NCI-H1436 treated with DMSO at 0.1 percent for 48 hours (cell line): ENCODE data around the gene RNF126.
"Not testable (repeated sequence)": the region's sequence is repeated elsewhere in the genome, so short reads cannot be mapped to it uniquely, and the experiment has no call there.

Source experiments
- DNase-seq: peaks from one replicate; lab custom pipeline; 2025; lab: John Stamatoyannopoulos, UW

The RNF126 gene

GRCh38 chr19:628168-628567 lies 34.8 kb downstream of the RNF126 start:
- DNase-seq = no peak

- DNase-seq = not testable (repeated sequence)
Observed at GRCh38 chr19:626566-626965, 36.4 kb downstream of the RNF126 start.

GRCh38 chr19:625257-625656 lies 37.8 kb downstream of the RNF126 start:
- DNase-seq = no peak

GRCh38 chr19:624433-625109 lies 38.4 kb downstream of the RNF126 start:
- no peak for DNase-seq

- DNase-seq = no peak
Observed at GRCh38 chr19:623974-624373, 39.0 kb downstream of the RNF126 start.

GRCh38 chr19:623175-623916 lies 39.7 kb downstream of the RNF126 start:
- no peak for DNase-seq

- DNase-seq = no peak
Observed at GRCh38 chr19:622666-623065, 40.3 kb downstream of the RNF126 start.

- DNase-seq = no peak
Observed at GRCh38 chr19:621819-622218, 41.2 kb downstream of the RNF126 start.

GRCh38 chr19:621191-621590 lies 41.8 kb downstream of the RNF126 start:
- DNase-seq = not testable (repeated sequence)

GRCh38 chr19:620166-620862 lies 42.7 kb downstream of the RNF126 start:
- DNase-seq = no peak

- DNase-seq = no peak
Observed at GRCh38 chr19:619286-620002, 43.6 kb downstream of the RNF126 start.

- no peak for DNase-seq
Observed at GRCh38 chr19:618674-619285, 44.2 kb downstream of the RNF126 start.

GRCh38 chr19:618247-618619 lies 44.8 kb downstream of the RNF126 start:
- DNase-seq = no peak

GRCh38 chr19:617551-618246 lies 45.3 kb downstream of the RNF126 start:
- no peak for DNase-seq

- no peak for DNase-seq
Observed at GRCh38 chr19:616747-617526, 46.1 kb downstream of the RNF126 start.

GRCh38 chr19:616062-616700 lies 46.8 kb downstream of the RNF126 start:
- DNase-seq = no peak

- no peak for DNase-seq
Observed at GRCh38 chr19:615619-616018, 47.4 kb downstream of the RNF126 start.

- no peak for DNase-seq
Observed at GRCh38 chr19:613732-614567, 49.1 kb downstream of the RNF126 start.

- no peak for DNase-seq
Observed at GRCh38 chr19:612941-613340, 50.1 kb downstream of the RNF126 start.
